ENCODE data around the gene GMEB2. TPM values are rescaled to one million over a fixed set of nuclear protein-coding genes. Genes with fewer than 3 reads are reported as not detected.
"Not testable (repeated sequence)": the region's sequence is repeated elsewhere in the genome, so short reads cannot be mapped to it uniquely, and the experiment has no call there.

GMEB2 gene
- polyA plus RNA-seq, 1 of the 3 experiments (the other 2 are of a cell fraction), result 6.5 TPM

DNA sequence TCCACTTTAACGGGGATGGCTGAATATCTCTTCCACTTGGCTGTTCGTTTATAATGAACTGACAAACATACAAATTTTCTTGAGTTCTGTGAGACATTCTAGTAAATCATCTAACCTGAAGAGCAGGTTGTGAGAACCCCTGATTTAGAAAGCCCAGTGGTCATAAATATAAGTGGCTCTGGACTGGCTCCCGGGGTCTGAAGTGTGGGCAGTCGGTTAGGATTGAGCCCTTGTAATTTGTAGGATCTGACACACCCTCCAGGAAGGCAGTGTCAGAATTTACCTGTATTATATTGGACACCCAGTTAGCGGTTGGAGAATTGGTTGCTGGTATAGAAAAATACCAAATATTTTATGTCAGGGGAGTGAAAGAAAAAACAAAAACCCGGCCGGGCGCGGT lies 6.8 kb upstream of the GMEB2 start:
- WGBS (ENCODE audit: low lambda C conversion rate), result 79% methylated on average over 9 of the region's 9 CpGs
- Histone ChIP-seq H3K9me2 (no peaks in the 10 kb centered on the region), H3K9me3 (no peaks in the 10 kb centered on the region), H3K36me3 (replicated peaks in 1 of 2; ENCODE audit: control insufficient read depth in 1 of 2, insufficient read depth in 2 of 2, low read length in 1 of 2) (no peaks in the 10 kb centered on the region), H3F3A (replicated peaks; ENCODE audit: insufficient read depth) (peaks cover 6% of the 10 kb centered on the region), H3K4me2 (no peak overlapping the region), H3K4me3 (ENCODE audit: low read depth in 2 of 2, low read length in 1 of 2) (no peak overlapping the region), H4K20me1 (ENCODE audit: insufficient read depth) (no peaks in the 10 kb centered on the region), H3K79me2 (ENCODE audit: insufficient read depth) (0 out of 2 replicates have a peak, but pooled peaks cover 3% of the 10 kb centered on the region), H2AFZ (ENCODE audit: low read depth) (no peak overlapping the region), H3K27me3 (ENCODE audit: insufficient read depth) (no peaks in the 10 kb centered on the region), H3K27ac (ENCODE audit: low read depth in 2 of 2, low read length in 1 of 2) (no peak overlapping the region), H3K9ac (no peak overlapping the region), H3K4me1 (ENCODE audit: control insufficient read depth in 1 of 2, insufficient read depth in 2 of 2, low read depth in 1 of 2, low read length in 1 of 2) (peaks cover 0 to 2% of the 10 kb centered on the region in 2 experiments; a peak in 1 of 4 replicates)
- TF ChIP-seq MEF2A (IDR thresholded peaks at IDR 0.05; ENCODE audit: borderline replicate concordance, low read depth) (no peak), MXI1 (IDR thresholded peaks at IDR 0.05; ENCODE audit: low read depth, low read length) (no peak), ELF1 (IDR thresholded peaks at IDR 0.05) (no peak), FOXJ3 (CRISPR knock-in tag; IDR thresholded peaks at IDR 0.05) (no peak), RXRA (IDR thresholded peaks at IDR 0.05; ENCODE audit: borderline replicate concordance, low read depth) (no peak)
- TF ChIP-seq, protein P1, sequence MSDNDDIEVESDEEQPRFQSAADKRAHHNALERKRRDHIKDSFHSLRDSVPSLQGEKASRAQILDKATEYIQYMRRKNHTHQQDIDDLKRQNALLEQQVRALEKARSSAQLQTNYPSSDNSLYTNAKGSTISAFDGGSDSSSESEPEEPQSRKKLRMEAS (IDR thresholded peaks at IDR 0.05; ENCODE audit: low read depth), result no peak
- ChIA-PET CTCF (no interaction called here), POLR2A (no interaction called here)
- no peak for DNase-seq

DNA sequence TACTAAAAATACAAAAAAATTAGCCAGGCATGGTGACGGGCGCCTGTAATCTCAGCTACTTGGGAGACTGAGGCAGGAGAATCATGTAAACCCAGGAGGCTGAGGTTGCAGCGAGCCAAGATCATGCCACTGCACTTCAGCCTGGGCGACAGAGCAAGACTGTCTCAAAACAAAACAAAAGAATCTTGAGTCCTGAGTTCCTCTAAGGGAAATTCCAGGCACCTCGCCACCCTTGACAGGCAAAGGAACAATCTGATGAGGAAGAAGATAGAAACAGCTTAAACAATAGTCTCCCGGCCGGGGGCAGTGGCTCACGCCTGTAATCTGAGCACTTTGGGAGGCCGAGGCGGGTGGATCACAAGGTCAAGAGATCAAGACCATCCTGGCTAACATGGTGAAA lies 4.5 kb upstream of the GMEB2 start:
- not testable (repeated sequence) for H3K9ac ChIP-seq; H3K4me1 ChIP-seq (ENCODE audit: control insufficient read depth in 1 of 2, insufficient read depth in 2 of 2, low read depth in 1 of 2, low read length in 1 of 2); H3K27me3 ChIP-seq (ENCODE audit: insufficient read depth); H3K36me3 ChIP-seq (replicated peaks in 1 of 2; ENCODE audit: control insufficient read depth in 1 of 2, insufficient read depth in 2 of 2, low read length in 1 of 2); H4K20me1 ChIP-seq (ENCODE audit: insufficient read depth); H3K9me2 ChIP-seq; H3K9me3 ChIP-seq; H3K4me3 ChIP-seq (ENCODE audit: low read depth in 2 of 2, low read length in 1 of 2); DNase-seq; H3F3A ChIP-seq (replicated peaks; ENCODE audit: insufficient read depth); H3K4me2 ChIP-seq; H2AFZ ChIP-seq (ENCODE audit: low read depth); H3K27ac ChIP-seq (ENCODE audit: low read depth in 2 of 2, low read length in 1 of 2)
- CTCF ChIA-PET, result interaction anchor here (0.6 to 1.5 kb wide), 3 partner anchors 93 to 135 kb away, joined by 4 to 6 read pairs (median 5); no protein-coding TSS in a partner anchor
- WGBS (ENCODE audit: low lambda C conversion rate), result 91% methylated on average over 10 of the region's 10 CpGs
- H3K79me2 ChIP-seq (ENCODE audit: insufficient read depth), result peaks cover 16% of the 10 kb centered on the region
- POLR2A ChIA-PET, result interaction anchor here (1.3 kb wide), 1 partner anchor 22 kb away, joined by 3 read pairs; the partner anchor contains the start of gene STMN3

DNA sequence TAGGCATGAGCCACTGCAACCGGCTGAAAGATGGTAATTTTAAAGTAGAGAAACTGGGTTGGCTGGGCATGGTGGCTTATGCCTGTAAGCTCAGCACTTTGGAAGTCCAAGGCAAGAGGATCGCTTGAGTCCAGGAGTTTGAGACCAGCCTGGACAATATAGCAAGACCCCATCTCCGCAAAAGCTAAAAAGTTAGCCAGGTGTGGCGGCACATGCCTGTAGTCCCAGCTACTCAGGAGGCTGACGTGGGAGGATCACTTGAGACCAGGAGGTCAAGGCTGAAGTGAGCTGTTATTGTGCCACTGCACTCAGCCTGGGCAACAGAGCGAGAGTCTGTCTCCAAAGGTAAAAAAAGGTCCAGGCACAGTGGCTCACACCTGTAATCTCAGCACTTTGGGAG lies 4.1 kb upstream of the GMEB2 start:
- H3K4me1 ChIP-seq (ENCODE audit: control insufficient read depth in 1 of 2, insufficient read depth in 2 of 2, low read depth in 1 of 2, low read length in 1 of 2); H3K27ac ChIP-seq (ENCODE audit: low read depth in 2 of 2, low read length in 1 of 2); H3K4me2 ChIP-seq; H3K9me3 ChIP-seq; H3K4me3 ChIP-seq (ENCODE audit: low read depth in 2 of 2, low read length in 1 of 2); H2AFZ ChIP-seq (ENCODE audit: low read depth); H3K27me3 ChIP-seq (ENCODE audit: insufficient read depth); H3K9ac ChIP-seq; POLR2A ChIA-PET; H3K36me3 ChIP-seq (replicated peaks in 1 of 2; ENCODE audit: control insufficient read depth in 1 of 2, insufficient read depth in 2 of 2, low read length in 1 of 2); H3F3A ChIP-seq (replicated peaks; ENCODE audit: insufficient read depth); H4K20me1 ChIP-seq (ENCODE audit: insufficient read depth); H3K9me2 ChIP-seq; DNase-seq: not testable (repeated sequence)
- CTCF ChIA-PET, result interaction anchor here (1.0 kb wide), 1 partner anchor 93 kb away, joined by 5 read pairs; no protein-coding TSS in a partner anchor
- 80% methylated on average over 5 of the region's 6 CpGs for WGBS (ENCODE audit: low lambda C conversion rate)
- peaks cover 17% of the 10 kb centered on the region for H3K79me2 ChIP-seq (ENCODE audit: insufficient read depth)
